Smooth muscle cell (in vitro differentiated cells): ENCODE results near the gene CRIP3. TPM values are rescaled to one million over a fixed set of nuclear protein-coding genes. Genes with fewer than 3 reads are reported as not detected.
A peak's percentile ranks its signal among the peaks of the same experiment; 100 is the strongest.

Experiments
- DNase-seq: peaks from one replicate; lab custom pipeline; 2025; ENCODE audit not compliant: unreplicated experiment; lab: John Stamatoyannopoulos, UW
- H2AFZ ChIP-seq: fragments of 200-600 bp; sonication (generic); 2 replicates; pipeline ENCODE4 v1.6.0; 2016; ENCODE audit warnings: antibody characterized with exemption, low read depth, mild to moderate bottlenecking
- H3F3A ChIP-seq: fragments of 200-600 bp; sonication (generic); 2 replicates; pipeline ENCODE4 v1.6.0; 2017; ENCODE audit warnings: antibody characterized with exemption, low read depth
- H3K27ac ChIP-seq: fragments of 200-600 bp; sonication (generic); 2 replicates; pipeline ENCODE4 v1.5.1; 2016; ENCODE audit warnings: low read depth, mild to moderate bottlenecking
- H3K27me3 ChIP-seq: fragments of 200-600 bp; sonication (generic); 2 replicates; pipeline ENCODE4 v1.6.1; 2016; ENCODE audit warnings: low read depth, mild to moderate bottlenecking
- H3K36me3 ChIP-seq: fragments of 200-600 bp; sonication (generic); 2 replicates; pipeline ENCODE4 v1.5.1; 2016; ENCODE audit warnings: low read depth
- H3K4me1 ChIP-seq: fragments of 200-600 bp; sonication (generic); 2 replicates; pipeline ENCODE4 v1.5.1; 2016; ENCODE audit warnings: low read depth
- H3K4me2 ChIP-seq: fragments of 200-600 bp; sonication (generic); 2 replicates; pipeline ENCODE4 v1.6.0; 2016; ENCODE audit warnings: mild to moderate bottlenecking
- H3K4me3 ChIP-seq: fragments of 200-600 bp; sonication (generic); 2 replicates; pipeline ENCODE4 v1.5.1; 2016; ENCODE audit warnings: mild to moderate bottlenecking
- H3K79me2 ChIP-seq: fragments of 200-600 bp; sonication (generic); 2 replicates; pipeline ENCODE4 v1.6.0; 2016; ENCODE audit warnings: low read depth, mild to moderate bottlenecking
- H3K9ac ChIP-seq: fragments of 200-600 bp; sonication (generic); 2 replicates; pipeline ENCODE4 v1.6.0; 2016; ENCODE audit warnings: low read depth
- H3K9me3 ChIP-seq: fragments of 200-600 bp; sonication (generic); replicated peaks from 2 replicates; pipeline ENCODE4 v1.5.1; 2016; ENCODE audit warnings: low read depth
- H4K20me1 ChIP-seq: fragments of 200-600 bp; sonication (generic); 2 replicates; pipeline ENCODE4 v1.6.0; 2016; ENCODE audit warnings: low read depth
- CTCF ChIP-seq: fragments of 200-600 bp; sonication (generic); IDR thresholded peaks from 2 replicates; pipeline ENCODE4 v1.5.1; 2017; ENCODE audit warnings: borderline replicate concordance, mild to moderate bottlenecking, antibody characterized with exemption; ENCODE audit not compliant: insufficient read depth, poor library complexity, severe bottlenecking
- WGBS: methylation state at CpG from one replicate; pipeline ENCODE4 v1.1.7; 2016; ENCODE audit warnings: low lambda C conversion rate; 5-methylcytosine and 5-hydroxymethylcytosine counted together
- polyA plus RNA-seq: library from polyadenylated mRNA; unstranded; fragments of >200 nt; fragmentation: Nextera tagmentation; extraction: Ambion mirVana; gene quantifications from 2 replicates; pipeline ENCODE4 v1.2.1, GENCODE V29; 2016
- total RNA-seq: library from RNA; depleted of rRNA; stranded (reverse); fragments of >200 nt; gene quantifications from 2 replicates; pipeline ENCODE4 v1.2.3, GENCODE V29; 2014

The CRIP3 gene
- total and polyA plus RNA-seq, 2 experiments from 2014 or later, result not detected

DNA sequence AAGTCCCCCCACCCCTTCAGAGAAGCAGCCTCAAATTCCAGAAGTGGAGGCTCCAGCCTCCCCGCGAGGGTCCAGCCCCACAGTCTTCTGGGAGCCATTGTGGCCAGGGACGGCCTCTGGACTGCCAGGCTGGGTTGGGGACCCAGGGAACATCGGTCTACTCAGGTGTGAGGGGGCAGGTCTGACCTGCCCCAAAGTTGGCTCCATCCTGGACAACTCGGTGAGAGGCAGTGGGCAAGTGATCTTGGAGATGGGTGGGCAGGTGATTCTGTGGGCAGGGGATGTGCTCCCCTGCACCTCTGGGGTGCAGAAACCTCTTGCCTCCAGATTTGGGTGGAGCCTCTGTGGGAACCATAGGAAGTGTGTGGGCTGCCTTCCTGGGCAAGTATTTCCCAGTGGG, 22.8 kb downstream of the CRIP3 start:
- H3K27ac ChIP-seq, result no peak overlapping the region
- peaks cover 4% of the 10 kb centered on the region for H3K27me3 ChIP-seq
- no peaks in the 10 kb centered on the region for H4K20me1 ChIP-seq
- peak overlapping the region; percentile 81 for H3K4me2 ChIP-seq
- no peak for DNase-seq
- no peaks in the 10 kb centered on the region for H3F3A ChIP-seq
- H3K4me1 ChIP-seq, result no peaks in the 10 kb centered on the region
- H3K9ac ChIP-seq, result no peak overlapping the region
- no peak for TF ChIP-seq CTCF
- 92% methylated on average over 5 of the region's 5 CpGs for WGBS
- no peaks in the 10 kb centered on the region for H3K9me3 ChIP-seq
- H3K36me3 ChIP-seq, result no peaks in the 10 kb centered on the region
- H3K4me3 ChIP-seq, result no peak overlapping the region
- no peaks in the 10 kb centered on the region for H3K79me2 ChIP-seq
- H2AFZ ChIP-seq, result no peak overlapping the region

DNA sequence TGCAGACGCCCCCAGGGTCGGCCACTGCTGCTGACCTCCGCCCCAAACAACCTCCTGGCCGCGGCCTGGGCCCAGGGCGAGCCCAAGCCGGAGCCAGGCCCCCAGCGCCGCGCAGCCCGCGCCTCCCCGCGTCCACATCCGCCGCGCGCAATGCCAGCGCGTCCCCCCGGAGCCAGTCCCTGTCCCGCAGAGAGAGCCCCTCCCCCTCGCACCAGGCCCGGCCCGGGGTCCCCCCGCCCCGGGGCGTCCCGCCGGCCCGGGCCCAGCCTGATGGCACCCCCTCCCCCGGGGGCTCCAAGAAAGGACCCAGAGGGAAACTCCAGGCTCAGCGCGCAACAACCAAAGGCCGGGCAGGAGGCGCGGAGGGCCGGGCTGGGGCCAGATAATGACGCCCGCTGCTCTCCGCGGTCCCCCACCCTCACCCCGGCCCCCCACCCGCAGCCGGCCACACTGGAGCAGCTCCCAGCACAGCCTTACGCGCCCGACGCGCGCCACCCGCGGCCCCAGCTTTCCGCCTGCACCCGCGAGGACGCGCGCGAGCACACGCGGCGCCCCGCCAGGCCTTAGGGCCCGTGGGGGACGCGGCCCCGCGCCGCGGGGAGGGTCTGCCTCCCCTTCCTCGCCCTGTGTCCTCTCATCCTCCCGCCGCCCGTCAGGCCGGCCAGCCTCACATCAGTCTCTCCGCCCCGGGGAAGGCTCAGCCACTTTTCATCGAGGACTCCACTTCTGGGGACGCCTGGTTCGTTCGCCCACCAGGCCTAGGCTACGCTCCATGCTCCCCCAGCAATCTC, 23.4 kb downstream of the CRIP3 start:
- Histone ChIP-seq H3K79me2 (no peaks in the 10 kb centered on the region), H2AFZ (peak overlapping the region; percentile 66), H4K20me1 (no peaks in the 10 kb centered on the region), H3K4me1 (no peaks in the 10 kb centered on the region), H3K27ac (no peak overlapping the region), H3K9me3 (no peaks in the 10 kb centered on the region), H3F3A (no peaks in the 10 kb centered on the region), H3K36me3 (no peaks in the 10 kb centered on the region), H3K27me3 (peaks cover 4% of the 10 kb centered on the region), H3K9ac (no peak overlapping the region), H3K4me2 (peak overlapping the region; percentile 81), H3K4me3 (peak overlapping the region; percentile 38)
- 37% methylated on average over 31 of the region's 83 CpGs for WGBS
- TF ChIP-seq CTCF, result no peak
- DNase-seq, result no peak

GRCh38 chr6:43283905-43284304, 24.7 kb downstream of the CRIP3 start:
- Histone ChIP-seq H3K36me3 (no peaks in the 10 kb centered on the region), H3K27ac (no peak overlapping the region), H3K79me2 (no peaks in the 10 kb centered on the region), H3K9ac (no peak overlapping the region), H3K4me1 (peaks cover under 1% of the 10 kb centered on the region), H2AFZ (no peak overlapping the region), H4K20me1 (no peaks in the 10 kb centered on the region), H3K27me3 (peaks cover 4% of the 10 kb centered on the region), H3K9me3 (no peaks in the 10 kb centered on the region), H3F3A (no peaks in the 10 kb centered on the region), H3K4me3 (no peak overlapping the region), H3K4me2 (no peak overlapping the region)
- WGBS, result 94% methylated on average over 26 of the region's 27 CpGs
- TF ChIP-seq CTCF, result no peak
- DNase-seq, result no peak

DNA sequence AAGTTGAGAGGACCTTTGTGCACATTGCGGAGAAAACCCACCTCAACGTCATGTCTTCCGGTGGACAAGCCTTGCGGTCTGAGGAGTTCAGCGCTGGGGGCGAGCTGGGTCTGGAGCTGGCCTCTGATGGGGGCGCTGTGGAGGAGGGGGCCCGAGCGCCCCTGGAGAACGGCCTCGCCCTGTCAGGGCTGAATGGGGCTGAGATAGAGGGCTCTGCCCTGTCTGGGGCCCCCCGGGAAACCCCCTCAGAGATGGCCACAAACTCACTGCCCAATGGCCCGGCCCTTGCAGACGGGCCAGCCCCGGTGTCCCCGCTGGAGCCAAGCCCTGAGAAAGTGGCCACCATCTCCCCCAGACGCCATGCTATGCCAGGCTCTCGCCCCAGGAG, 25.1 kb downstream of the CRIP3 start:
- Histone ChIP-seq H3K4me2 (no peak overlapping the region), H3K4me3 (no peak overlapping the region), H3K27me3 (peaks cover 4% of the 10 kb centered on the region), H3K79me2 (no peaks in the 10 kb centered on the region), H4K20me1 (no peaks in the 10 kb centered on the region), H3K4me1 (peaks cover 4% of the 10 kb centered on the region), H3K9ac (no peak overlapping the region), H3K36me3 (no peaks in the 10 kb centered on the region), H3K27ac (no peak overlapping the region), H3F3A (no peaks in the 10 kb centered on the region), H3K9me3 (no peaks in the 10 kb centered on the region), H2AFZ (no peak overlapping the region)
- no peak for TF ChIP-seq CTCF
- 93% methylated on average over 12 of the region's 18 CpGs for WGBS
- DNase-seq, result no peak
